Activated T-helper 9 cell treated with anti-CD3 and anti-CD28 coated beads, Interleukin-2, amount 50 U/mL, for 16 hours (primary cell): Measurements from ENCODE around the gene ADORA3.

Experiments
- DNase-seq: peaks from one replicate; pipeline ENCODE4 v3.0.0-alpha.2; 2020; ENCODE audit warnings: low read depth

ADORA3 gene

GRCh38 chr1:111507411-111508201, 4.2 kb upstream of the ADORA3 start:
- peak; percentile 31 for DNase-seq

DNA sequence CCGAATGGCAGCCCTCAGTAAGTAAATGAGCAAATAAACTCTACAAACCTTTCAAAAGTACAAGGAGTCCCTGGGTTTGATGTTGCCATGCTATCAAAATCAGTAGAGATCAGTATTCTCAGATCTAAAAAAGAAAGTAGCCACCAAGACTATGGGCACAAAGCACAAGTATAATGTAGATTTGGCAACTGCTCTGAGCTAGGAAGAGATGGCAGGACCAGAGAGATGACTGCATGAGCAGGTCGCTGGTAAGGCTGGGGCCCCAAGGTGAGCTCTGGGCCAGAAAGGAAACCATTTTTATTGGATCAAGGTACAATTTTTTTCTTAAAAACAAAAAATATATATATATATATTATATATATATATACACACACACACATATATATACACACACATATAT, 3.1 kb upstream of the ADORA3 start:
- DNase-seq, result no peak

DNA sequence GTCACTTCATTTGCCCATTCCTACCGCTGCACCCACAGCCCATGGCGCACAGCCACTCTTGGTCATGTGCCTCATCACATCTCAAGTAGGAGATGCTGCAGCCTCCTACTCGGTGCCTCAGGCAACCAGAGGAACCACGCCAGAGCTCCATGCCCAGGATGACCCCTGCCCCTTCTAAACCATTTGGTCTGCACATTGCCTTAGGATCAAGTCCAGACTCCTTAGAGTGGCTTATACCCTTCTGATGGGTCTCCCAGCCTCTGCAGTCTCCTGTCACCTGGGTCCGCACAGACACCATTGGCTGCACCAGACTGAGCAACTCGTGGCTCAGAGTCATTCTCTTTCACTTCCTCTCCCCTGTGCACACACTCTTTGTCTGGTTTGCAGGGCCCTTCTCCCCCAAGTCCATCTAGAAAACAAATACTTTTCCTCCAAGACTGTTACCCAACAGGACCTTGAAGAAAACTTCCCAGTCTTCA, 2.2 kb upstream of the ADORA3 start:
- DNase-seq, result no peak

DNA sequence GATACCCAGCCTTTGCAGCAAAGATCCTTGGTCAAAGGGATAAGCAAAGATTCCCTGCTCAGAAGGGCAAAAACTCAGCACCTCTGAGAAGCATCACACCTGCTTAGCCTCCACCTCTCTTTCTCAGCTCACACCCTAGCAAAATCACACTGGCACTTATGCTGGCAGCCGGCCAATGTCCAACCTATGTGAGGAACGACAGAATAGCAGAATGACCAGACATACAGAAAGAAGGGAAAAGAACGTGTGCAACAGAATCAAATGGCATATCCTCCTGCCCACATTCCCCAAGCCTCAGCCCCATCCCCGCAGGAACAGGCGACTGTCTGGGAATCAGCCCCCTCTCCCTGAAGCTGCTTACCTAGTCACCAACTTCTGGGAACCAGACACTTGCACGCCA, 664 bp upstream of the ADORA3 start:
- DNase-seq, result no peak

DNA sequence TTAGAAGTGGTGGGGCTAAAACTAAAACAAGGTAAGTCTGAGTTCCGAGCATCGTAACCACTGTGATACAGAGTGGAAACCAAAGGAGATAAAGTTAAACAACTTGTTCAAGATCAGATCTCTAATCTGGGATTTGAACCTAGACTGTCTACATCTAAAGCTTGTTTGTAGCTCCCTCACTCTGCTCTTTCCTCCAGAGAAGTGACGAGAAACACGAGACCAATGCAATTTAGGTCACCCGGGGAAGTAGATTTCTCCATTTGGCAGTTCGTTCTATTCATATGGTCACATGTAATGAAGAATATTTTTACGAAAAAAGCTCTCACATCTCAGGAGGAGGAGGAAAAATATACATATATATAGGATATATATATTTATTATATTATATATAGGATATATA, 1.8 kb downstream of the ADORA3 start:
- no peak for DNase-seq

DNA sequence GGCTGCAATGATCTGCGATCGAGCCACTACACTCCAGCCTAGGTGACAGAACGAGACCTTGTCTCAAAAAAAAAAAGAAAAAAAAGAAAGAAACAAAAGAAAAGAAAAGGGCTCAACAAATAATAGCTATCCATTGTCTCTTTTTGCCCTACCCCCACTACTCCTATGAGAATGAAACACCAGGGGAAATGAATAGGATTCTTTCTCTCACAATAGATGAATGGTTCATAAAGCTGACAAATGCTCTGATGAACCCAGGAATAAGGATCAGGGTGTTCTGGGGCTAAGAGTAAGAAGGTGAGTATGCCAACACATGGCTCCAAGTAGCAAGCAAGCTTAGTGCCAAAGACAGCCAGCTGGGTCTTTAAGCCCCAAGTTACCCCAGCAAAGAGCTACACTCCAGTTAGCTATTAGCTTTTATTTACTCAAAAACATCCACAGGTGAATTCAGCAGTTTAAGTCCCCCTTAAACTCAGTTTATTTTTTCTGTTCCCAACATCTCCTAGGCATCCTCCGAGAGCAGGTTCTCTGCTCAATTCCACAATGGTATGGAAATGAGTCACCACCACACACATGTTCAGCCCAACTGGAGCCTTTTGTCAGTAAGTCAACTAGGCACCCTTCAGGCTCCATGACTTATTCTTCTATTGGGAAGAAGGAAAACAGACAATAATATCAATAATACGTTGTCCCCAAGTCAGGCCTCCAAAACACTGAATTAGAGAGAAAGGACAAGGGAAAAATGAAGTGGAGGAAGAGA, 4.2 kb downstream of the ADORA3 start:
- no peak for DNase-seq

GRCh38 chr1:111497592-111497991, 5.8 kb downstream of the ADORA3 start:
- DNase-seq, result no peak

DNA sequence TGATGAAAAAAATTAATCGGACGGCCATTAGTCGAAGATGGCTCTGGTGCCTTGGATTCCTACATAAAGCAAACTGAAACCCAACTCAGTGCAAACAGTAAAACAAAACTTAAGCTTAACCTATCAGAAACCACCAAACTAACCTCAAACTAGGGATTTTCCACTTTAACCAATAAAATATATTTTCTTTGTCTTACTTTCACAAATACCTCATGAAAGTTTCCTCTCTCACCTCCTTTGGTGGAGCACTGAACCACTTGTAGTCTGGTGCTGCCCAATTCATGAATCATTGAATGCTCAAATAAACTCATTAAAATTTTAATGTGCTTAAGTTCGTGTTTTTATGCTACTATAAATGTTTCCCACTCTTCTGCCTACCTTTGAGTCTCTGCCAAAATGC, 7.0 kb downstream of the ADORA3 start:
- no peak for DNase-seq

DNA sequence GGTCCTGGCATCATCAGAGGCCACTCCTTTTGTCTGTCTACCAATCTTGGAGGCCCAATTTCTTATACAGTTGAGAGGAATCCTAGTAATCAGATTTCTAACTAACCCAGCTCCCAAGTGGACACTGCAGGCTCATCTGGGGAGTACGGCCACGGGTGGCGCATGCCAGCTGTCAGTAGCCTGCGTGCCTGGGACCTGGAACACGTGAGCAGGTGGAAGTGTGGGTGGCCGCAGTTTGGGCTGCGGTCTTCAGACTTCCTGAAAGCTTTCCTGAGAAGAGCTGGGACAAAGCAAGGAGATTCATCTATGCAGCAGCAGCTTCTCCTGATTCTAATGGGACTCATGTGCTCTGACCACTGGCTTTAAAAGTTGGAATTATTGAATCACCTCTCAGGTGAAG, 12.4 kb downstream of the ADORA3 start:
- DNase-seq, result no peak

- no peak for DNase-seq
These were observed 13.2 kb downstream of the ADORA3 start for GRCh38 chr1:111490220-111490619.

DNA sequence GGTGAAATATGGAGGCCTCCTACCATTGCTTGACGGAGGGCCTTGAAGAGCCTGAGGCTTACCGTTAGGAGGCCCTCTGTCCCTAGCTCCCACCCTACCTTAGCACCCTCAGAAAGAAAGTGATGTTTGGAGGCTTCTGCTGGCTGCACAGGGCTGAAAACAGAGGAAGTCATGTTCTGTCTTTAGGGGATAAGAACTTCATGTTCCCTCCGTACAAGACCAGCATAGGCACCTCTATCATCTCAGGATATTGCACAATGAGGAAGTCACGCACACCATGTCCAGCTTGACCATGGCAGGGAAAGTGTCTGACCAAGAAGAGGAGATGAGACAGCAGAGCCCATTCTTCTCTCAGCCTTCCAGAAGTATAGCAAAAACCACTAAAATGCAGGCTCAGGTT, 13.8 kb downstream of the ADORA3 start:
- no peak for DNase-seq

DNA sequence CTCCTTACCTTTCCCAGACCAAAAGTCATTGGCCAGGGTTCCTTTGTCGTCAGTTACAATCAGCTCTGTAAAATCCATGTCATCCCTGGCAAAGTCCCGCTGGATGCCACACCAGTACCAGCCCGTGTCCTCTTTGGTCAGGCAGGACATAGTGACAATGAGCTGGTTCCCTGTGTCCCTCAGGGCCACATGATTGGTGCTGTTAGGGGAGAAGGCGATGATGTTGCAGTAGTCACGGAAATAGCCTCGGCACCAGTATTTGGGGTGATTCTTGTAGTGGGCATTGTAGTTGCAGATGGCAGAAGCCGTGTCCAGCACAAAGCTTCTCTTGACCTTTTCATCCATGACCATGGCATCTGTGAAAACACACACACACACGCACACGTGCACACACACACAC, 14.8 kb downstream of the ADORA3 start:
- no peak for DNase-seq

DNA sequence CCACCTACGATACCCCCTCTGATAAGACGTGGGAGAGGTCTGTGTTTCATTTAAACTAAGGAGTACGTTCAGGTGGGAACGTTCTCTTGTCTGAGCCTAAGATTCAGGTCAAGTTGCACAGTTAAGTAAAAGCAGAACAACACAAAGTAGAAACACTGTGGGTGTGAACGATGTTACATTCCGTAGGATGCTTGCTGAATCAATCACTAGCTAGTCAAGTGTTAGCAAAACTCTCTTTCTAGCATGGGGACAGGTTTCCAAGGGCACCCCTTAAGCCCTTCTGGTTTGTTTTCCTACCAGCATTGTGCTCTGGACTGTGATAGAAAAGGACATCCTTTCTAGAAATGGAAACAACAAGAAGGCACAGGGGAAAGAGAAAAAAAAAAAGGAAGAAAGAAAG, 16.3 kb downstream of the ADORA3 start:
- DNase-seq, result no peak

- DNase-seq, result no peak
These were observed 17.0 kb downstream of the ADORA3 start for GRCh38 chr1:111486431-111486830.

- DNase-seq, result no peak
These were observed 18.9 kb downstream of the ADORA3 start for GRCh38 chr1:111484391-111485026.

- DNase-seq, result no peak
These were observed 19.6 kb downstream of the ADORA3 start for GRCh38 chr1:111483876-111484275.

DNA sequence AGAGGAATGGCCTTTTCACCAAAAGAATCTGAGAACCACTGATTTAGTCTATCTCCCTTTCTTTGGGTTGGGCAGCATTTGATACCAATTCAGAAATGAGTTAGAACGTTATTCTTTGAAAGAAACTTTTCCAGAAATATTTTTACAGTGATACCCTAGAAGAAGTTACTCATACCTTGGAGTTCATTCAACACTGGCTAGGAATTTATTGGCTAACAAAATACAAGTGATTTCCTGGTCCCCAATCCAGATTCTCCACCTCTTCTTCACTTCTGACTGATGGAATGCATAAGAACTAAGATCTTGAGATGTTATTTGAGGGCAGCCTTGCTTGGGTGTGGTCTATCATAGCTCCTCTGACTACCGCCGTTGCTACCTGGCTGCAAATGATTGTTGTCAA, 20.3 kb downstream of the ADORA3 start:
- no peak for DNase-seq

- DNase-seq, result peak; percentile 37
These were observed 21.8 kb downstream of the ADORA3 start for GRCh38 chr1:111481387-111482221.

- DNase-seq, result no peak
These were observed 22.8 kb downstream of the ADORA3 start for GRCh38 chr1:111480674-111481073.

DNA sequence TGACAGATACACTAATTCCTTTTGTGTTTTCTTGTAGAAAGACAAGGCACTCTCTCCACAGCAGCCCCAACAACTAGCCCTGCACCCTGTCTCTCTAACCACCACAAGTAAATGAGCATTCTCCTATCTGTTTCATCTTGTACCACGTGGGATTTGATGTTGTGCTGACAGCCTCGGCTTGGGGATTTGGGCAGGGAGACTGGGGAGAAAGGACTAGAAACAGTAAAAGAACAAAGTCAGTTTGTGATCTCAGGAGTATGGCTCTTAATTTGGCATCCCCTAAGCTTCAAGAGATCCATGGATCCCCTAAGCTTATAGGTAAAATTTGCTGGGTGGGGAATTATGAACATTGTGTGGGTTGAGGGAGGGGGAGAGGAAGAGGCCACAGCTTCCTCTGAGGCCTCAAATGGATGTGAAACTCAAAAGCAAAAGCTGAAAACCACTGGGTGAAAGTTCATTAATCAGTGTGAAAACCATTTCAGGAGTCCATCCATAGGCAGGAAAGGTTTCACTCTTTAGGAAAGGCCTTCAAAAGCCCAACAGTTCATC, 26.6 kb downstream of the ADORA3 start:
- no peak for DNase-seq

GRCh38 chr1:111476214-111476613, 27.2 kb downstream of the ADORA3 start:
- DNase-seq, result no peak

DNA sequence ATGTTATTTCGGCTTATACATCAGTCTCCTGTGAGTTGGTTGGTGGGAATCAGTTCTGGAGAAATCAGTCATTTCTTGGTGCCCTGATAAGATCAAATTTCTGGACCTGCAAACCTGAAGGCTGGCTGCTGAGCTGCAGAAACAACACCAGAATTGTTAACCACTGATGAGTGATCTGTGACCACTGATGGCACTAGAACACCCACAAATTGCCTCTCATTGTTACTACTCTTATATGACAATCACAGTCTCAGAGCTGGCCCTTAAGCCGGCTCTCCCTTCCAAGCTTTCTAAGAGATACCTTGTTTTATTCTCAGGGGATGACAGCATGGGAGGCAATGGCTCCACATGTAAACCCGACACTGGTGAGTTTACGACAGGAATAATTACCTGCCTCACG, 27.7 kb downstream of the ADORA3 start:
- peak; percentile 1 for DNase-seq
